Astrocyte of the spinal cord (primary cell): ENCODE results near the gene PKHD1.

Source experiments
- DNase-seq: peaks from one replicate; pipeline ENCODE4 v3.0.0; 2011; ENCODE audit warnings: low read depth, low spot score
- H3K4me3 ChIP-seq: 2 replicates; pipeline ENCODE4 v1.5.1; 2011; ENCODE audit warnings: low read depth, mild to moderate bottlenecking, low read length, moderate library complexity
- CTCF ChIP-seq: IDR thresholded peaks from 2 replicates; pipeline ENCODE4 v1.5.1; 2012; ENCODE audit warnings: low read depth, mild to moderate bottlenecking, low read length, inconsistent platforms
- in situ Hi-C: cut with HindIII; loops from 2 replicates; pipeline ENCODE4 v1.10.0; 2017; ENCODE audit warnings: low sequenced_read_pairs

PKHD1 gene

GRCh38 chr6:51976374-51976773 lies 111.0 kb downstream of the PKHD1 start:
- DNase-seq: no peak
- in situ Hi-C loops: no loop called here
- no peak overlapping the region for H3K4me3 ChIP-seq
- TF ChIP-seq CTCF: no peak

- H3K4me3 ChIP-seq: no peak overlapping the region
- no peak for DNase-seq
- in situ Hi-C loops: no loop called here
- TF ChIP-seq CTCF: no peak
Measured at GRCh38 chr6:51972659-51973058, 114.8 kb downstream of the PKHD1 start.

GRCh38 chr6:51968265-51968664 lies 119.1 kb downstream of the PKHD1 start:
- no peak for TF ChIP-seq CTCF
- no peak for DNase-seq
- in situ Hi-C loops: no loop called here
- no peak overlapping the region for H3K4me3 ChIP-seq

- DNase-seq: no peak
- in situ Hi-C loops: no loop called here
- no peak for TF ChIP-seq CTCF
- H3K4me3 ChIP-seq: no peak overlapping the region
Measured at GRCh38 chr6:51965222-51965801, 122.1 kb downstream of the PKHD1 start.

- in situ Hi-C loops: no loop called here
- no peak for TF ChIP-seq CTCF
- H3K4me3 ChIP-seq: no peak overlapping the region
- DNase-seq: no peak
Measured at GRCh38 chr6:51963980-51964379, 123.4 kb downstream of the PKHD1 start.

- in situ Hi-C loops: no loop called here
- DNase-seq: no peak
- no peak for TF ChIP-seq CTCF
- H3K4me3 ChIP-seq: no peak overlapping the region
Measured at GRCh38 chr6:51962354-51962753, 125.1 kb downstream of the PKHD1 start.

- DNase-seq: no peak
- no peak for TF ChIP-seq CTCF
- in situ Hi-C loops: no loop called here
- no peak overlapping the region for H3K4me3 ChIP-seq
Measured at GRCh38 chr6:51960419-51960818, 127.0 kb downstream of the PKHD1 start.
